CD4-positive, CD25-positive, alpha-beta regulatory T cell (primary cell): ENCODE data around the gene MAPK8. TPM values are rescaled to one million over a fixed set of nuclear protein-coding genes. Genes with fewer than 3 reads are reported as not detected.

Experiments used
- ATAC-seq, 2 donors: fragments of 150-1000 bp; cut with Tn5 transposase; one replicate each; pipeline ENCODE4 v1.10.0; 2021; ENCODE audit warnings: low read depth in 2 of 2, moderate number of reproducible peaks in 2 of 2, moderate library complexity in 1 of 2
- DNase-seq, 3 donors: peaks; one replicate each; pipeline versions ENCODE4 v3.0.0 to v3.0.0-alpha.2; 2012 to 2022; ENCODE audit warnings: mixed read lengths in 1 of 3
- H3K27ac ChIP-seq: one replicate; pipeline ENCODE4 v1.7.0; 2013; ENCODE audit warnings: mild to moderate bottlenecking, low read length; ENCODE audit not compliant: insufficient read depth, poor library complexity, severe bottlenecking
- H3K27me3 ChIP-seq: one replicate; pipeline ENCODE4 v1.7.0; 2013; ENCODE audit warnings: low read length; ENCODE audit not compliant: control insufficient read depth, insufficient read depth
- H3K36me3 ChIP-seq: one replicate; pipeline ENCODE4 v1.7.0; 2013; ENCODE audit warnings: mild to moderate bottlenecking, low read length, moderate library complexity; ENCODE audit not compliant: control insufficient read depth, insufficient read depth
- H3K4me1 ChIP-seq: 2 replicates; pipeline ENCODE4 v1.7.0; 2013; ENCODE audit warnings: mild to moderate bottlenecking, low read length; ENCODE audit not compliant: insufficient read depth, control insufficient read depth, poor library complexity, severe bottlenecking
- H3K4me3 ChIP-seq: one replicate; pipeline ENCODE4 v1.7.0; 2013; ENCODE audit warnings: low read depth, mild to moderate bottlenecking, low read length, moderate library complexity
- H3K9me3 ChIP-seq, 2 experiments: 1 replicate in 1 of 2; 2 replicates in 1 of 2; pipeline ENCODE4 v1.7.0; 2013; ENCODE audit warnings: low read length in 2 of 2, mild to moderate bottlenecking in 1 of 2, moderate library complexity in 1 of 2; ENCODE audit not compliant: control insufficient read depth in 2 of 2
- H3K27ac Mint-ChIP-seq, 3 donors: one replicate each; pipeline ENCODE4 v1.8.0; 2020 to 2022; ENCODE audit warnings: mild to moderate bottlenecking in 3 of 3, mixed read lengths in 3 of 3, moderate library complexity in 2 of 3
- H3K27me3 Mint-ChIP-seq: one replicate; pipeline ENCODE4 v1.8.0; 2022; ENCODE audit warnings: mild to moderate bottlenecking, mixed read lengths
- H3K36me3 Mint-ChIP-seq: one replicate; pipeline ENCODE4 v1.8.0; 2020; ENCODE audit warnings: mixed read lengths
- H3K4me1 Mint-ChIP-seq, 4 donors: one replicate each; pipeline ENCODE4 v1.8.0; 2020 to 2022; ENCODE audit warnings: mixed read lengths in 4 of 4, mild to moderate bottlenecking in 1 of 4
- H3K4me3 Mint-ChIP-seq, 4 donors: one replicate each; pipeline ENCODE4 v1.8.0; 2020 to 2022; ENCODE audit warnings: mild to moderate bottlenecking in 4 of 4, mixed read lengths in 4 of 4, moderate library complexity in 3 of 4
- H3K9me3 Mint-ChIP-seq, 7 donors: one replicate each; pipeline ENCODE4 v1.8.0; 2020 to 2022; ENCODE audit warnings: mixed read lengths in 7 of 7, mild to moderate bottlenecking in 3 of 7, moderate library complexity in 2 of 7
- polyA plus RNA-seq, 4 donors: library from polyadenylated mRNA; unstranded; fragments of 300-500 nt; fragmentation: Illumina TruSeq; gene quantifications; one replicate each; pipeline ENCODE4 v1.2.3, GENCODE V29; 2021
- total RNA-seq: library from RNA; stranded (reverse); gene quantifications from one replicate; pipeline ENCODE4 v1.2.3, GENCODE V29; 2022

The MAPK8 gene
- total and polyA plus RNA-seq, 5 donors from 2014 or later = 19.8 to 34.5 (median 22.9) TPM

- no peaks in the 10 kb centered on the region for H3K4me1 ChIP-seq
- Mint-ChIP-seq H3K4me1 (peaks cover 0 to 6% (median 3%) of the 10 kb centered on the region in 4 donors), H3K4me3 (no peak overlapping the region), H3K27ac (no peak overlapping the region), H3K27me3 (peaks cover 14% of the 10 kb centered on the region), H3K9me3 (no peaks in the 10 kb centered on the region), H3K36me3 (no peaks in the 10 kb centered on the region)
- peaks cover 2% of the 10 kb centered on the region for H3K27me3 ChIP-seq
- no peak overlapping the region for H3K27ac ChIP-seq
- ATAC-seq (no peak), DNase-seq (no peak)
- H3K9me3 ChIP-seq = no peaks in the 10 kb centered on the region
- no peak overlapping the region for H3K4me3 ChIP-seq
- no peaks in the 10 kb centered on the region for H3K36me3 ChIP-seq
Observed at GRCh38 chr10:48294431-48294830, 12.0 kb upstream of the MAPK8 start.

- Mint-ChIP-seq H3K9me3 (no peaks in the 10 kb centered on the region), H3K27me3 (peaks cover 14% of the 10 kb centered on the region), H3K4me3 (no peak overlapping the region), H3K36me3 (no peaks in the 10 kb centered on the region), H3K4me1 (no peaks in the 10 kb centered on the region), H3K27ac (no peak overlapping the region)
- no peak for ATAC-seq
- H3K9me3 ChIP-seq = no peaks in the 10 kb centered on the region
- DNase-seq = no peak
- H3K4me1 ChIP-seq = no peaks in the 10 kb centered on the region
- no peak overlapping the region for H3K4me3 ChIP-seq
- peaks cover 2% of the 10 kb centered on the region for H3K27me3 ChIP-seq
- H3K27ac ChIP-seq = no peak overlapping the region
- H3K36me3 ChIP-seq = no peaks in the 10 kb centered on the region
Observed at GRCh38 chr10:48296576-48297098, 9.8 kb upstream of the MAPK8 start.

- H3K27me3 ChIP-seq = peaks cover 2% of the 10 kb centered on the region
- Mint-ChIP-seq H3K27me3 (peaks cover 10% of the 10 kb centered on the region), H3K27ac (no peak overlapping the region), H3K4me1 (no peaks in the 10 kb centered on the region), H3K9me3 (no peaks in the 10 kb centered on the region), H3K36me3 (no peaks in the 10 kb centered on the region), H3K4me3 (no peak overlapping the region)
- no peak for ATAC-seq
- H3K4me3 ChIP-seq = no peak overlapping the region
- H3K9me3 ChIP-seq = no peaks in the 10 kb centered on the region
- no peaks in the 10 kb centered on the region for H3K36me3 ChIP-seq
- DNase-seq = no peak
- H3K27ac ChIP-seq = no peak overlapping the region
- H3K4me1 ChIP-seq = no peaks in the 10 kb centered on the region
Observed at GRCh38 chr10:48299066-48299465, 7.4 kb upstream of the MAPK8 start.

- Histone ChIP-seq H3K27me3 (no peaks in the 10 kb centered on the region), H3K4me1 (no peaks in the 10 kb centered on the region), H3K4me3 (no peak overlapping the region), H3K27ac (no peak overlapping the region), H3K9me3 (no peaks in the 10 kb centered on the region), H3K36me3 (no peaks in the 10 kb centered on the region)
- Mint-ChIP-seq H3K4me3 (no peak overlapping the region), H3K27me3 (peaks cover 10% of the 10 kb centered on the region), H3K36me3 (no peaks in the 10 kb centered on the region), H3K9me3 (no peaks in the 10 kb centered on the region), H3K4me1 (no peaks in the 10 kb centered on the region), H3K27ac (no peak overlapping the region)
- no peak for DNase-seq
- no peak for ATAC-seq
Observed at GRCh38 chr10:48299692-48300091, 6.8 kb upstream of the MAPK8 start.

- Histone ChIP-seq H3K36me3 (no peaks in the 10 kb centered on the region), H3K4me1 (no peaks in the 10 kb centered on the region), H3K27ac (no peak overlapping the region), H3K4me3 (no peak overlapping the region), H3K9me3 (no peaks in the 10 kb centered on the region), H3K27me3 (no peaks in the 10 kb centered on the region)
- DNase-seq (no peak), ATAC-seq (no peak)
- Mint-ChIP-seq H3K27ac (no peak overlapping the region), H3K9me3 (no peaks in the 10 kb centered on the region), H3K27me3 (peaks cover 5% of the 10 kb centered on the region), H3K4me3 (no peak overlapping the region), H3K4me1 (no peaks in the 10 kb centered on the region), H3K36me3 (no peaks in the 10 kb centered on the region)
Observed at GRCh38 chr10:48300556-48300955, 5.9 kb upstream of the MAPK8 start.

GRCh38 chr10:48302515-48303476 lies 3.7 kb upstream of the MAPK8 start:
- H3K27me3 Mint-ChIP-seq = peaks cover 5% of the 10 kb centered on the region

GRCh38 chr10:48305905-48306264 lies 592 bp upstream of the MAPK8 start:
- no peaks in the 10 kb centered on the region for H3K27me3 ChIP-seq
- DNase-seq (peak in 1 of 3 donors; percentile 8), ATAC-seq (no peak)
- no peaks in the 10 kb centered on the region for H3K9me3 Mint-ChIP-seq
- peaks cover 13% of the 10 kb centered on the region for H3K4me1 ChIP-seq
- H3K4me1 Mint-ChIP-seq = peaks cover 12 to 34% (median 28%) of the 10 kb centered on the region in 4 donors
- H3K9me3 ChIP-seq = no peaks in the 10 kb centered on the region
- H3K4me3 ChIP-seq = peak overlapping the region; percentile 6
- H3K36me3 Mint-ChIP-seq = no peaks in the 10 kb centered on the region
- H3K36me3 ChIP-seq = no peaks in the 10 kb centered on the region
- H3K27ac ChIP-seq = peak overlapping the region; percentile 90
- peaks cover 5% of the 10 kb centered on the region for H3K27me3 Mint-ChIP-seq
- H3K27ac Mint-ChIP-seq = peak overlapping the region in 2 of 3 donors; percentile 91
- H3K4me3 Mint-ChIP-seq = peak overlapping the region; percentile 86 to 94 (median 91)

More at GRCh38 chr10:48302515-48303476, 3.7 kb upstream of the MAPK8 start:
- H3K27ac ChIP-seq = no peak overlapping the region
- no peaks in the 10 kb centered on the region for H3K9me3 ChIP-seq
- no peaks in the 10 kb centered on the region for H3K27me3 ChIP-seq
- peaks cover 7 to 14% (median 9%) of the 10 kb centered on the region in 4 donors for H3K4me1 Mint-ChIP-seq
- no peak overlapping the region for H3K4me3 Mint-ChIP-seq
- H3K4me3 ChIP-seq = no peak overlapping the region
- no peak for ATAC-seq
- H3K9me3 Mint-ChIP-seq = no peaks in the 10 kb centered on the region
- H3K4me1 ChIP-seq = peaks cover 8% of the 10 kb centered on the region
- DNase-seq = no peak
- H3K27ac Mint-ChIP-seq = no peak overlapping the region
- no peaks in the 10 kb centered on the region for H3K36me3 Mint-ChIP-seq
- H3K36me3 ChIP-seq = no peaks in the 10 kb centered on the region
